Lower lobe of right lung (tissue), 2 donors: Measurements from ENCODE around the gene ICA1. TPM values are rescaled to one million over a fixed set of nuclear protein-coding genes. Genes with fewer than 3 reads are reported as not detected.
A peak's percentile ranks its signal among the peaks of the same experiment; 100 is the strongest.

Experiments
- ATAC-seq, 2 donors: fragments of 200-7000 bp; cut with Tn5 transposase; one replicate each; pipeline ENCODE4 v1.9.1; 2020 to 2022; ENCODE audit warnings: mild to moderate bottlenecking in 2 of 2, moderate library complexity in 2 of 2
- DNase-seq: peaks from one replicate; pipeline ENCODE4 v3.0.0-alpha.2; 2020
- H3K27ac ChIP-seq: fragments of 200-600 bp; one replicate; pipeline ENCODE4 v1.8.0; 2022
- H3K27me3 ChIP-seq: fragments of 200-600 bp; one replicate; pipeline ENCODE4 v1.8.0; 2022; ENCODE audit warnings: low read depth
- H3K36me3 ChIP-seq: fragments of 200-600 bp; one replicate; pipeline ENCODE4 v1.8.0; 2022; ENCODE audit warnings: mild to moderate bottlenecking
- H3K4me1 ChIP-seq: fragments of 200-600 bp; one replicate; pipeline ENCODE4 v1.8.0; 2022
- H3K4me3 ChIP-seq: fragments of 200-600 bp; one replicate; pipeline ENCODE4 v1.8.0; 2022; ENCODE audit warnings: mild to moderate bottlenecking
- H3K9me3 ChIP-seq: fragments of 200-600 bp; one replicate; pipeline ENCODE4 v1.8.0; 2022
- CTCF ChIP-seq: fragments of 200-600 bp; IDR thresholded peaks from one replicate; pipeline ENCODE4 v1.8.0; 2022; ENCODE audit warnings: antibody characterized with exemption, mild to moderate bottlenecking
- intact Hi-C: fragments of 100-400 bp; cut with DNase I; formaldehyde crosslinking; loops from one replicate; pipeline ENCODE4 v1.11.0; 2022
- total RNA-seq: library from RNA; stranded (reverse); fragmentation: NEBNext Ultra II Directional; extraction: Animal tissue kit (Norgen Biotek cat#: 25700); gene quantifications from one replicate; pipeline ENCODE4 v1.2.1, GENCODE V29; 2021
- donor health status: DM: no; HTN: yes; CAD: no; lungs with severe emphysema.

The ICA1 gene
- total RNA-seq, 1 donor from 2014 or later = 19.5 TPM

DNA sequence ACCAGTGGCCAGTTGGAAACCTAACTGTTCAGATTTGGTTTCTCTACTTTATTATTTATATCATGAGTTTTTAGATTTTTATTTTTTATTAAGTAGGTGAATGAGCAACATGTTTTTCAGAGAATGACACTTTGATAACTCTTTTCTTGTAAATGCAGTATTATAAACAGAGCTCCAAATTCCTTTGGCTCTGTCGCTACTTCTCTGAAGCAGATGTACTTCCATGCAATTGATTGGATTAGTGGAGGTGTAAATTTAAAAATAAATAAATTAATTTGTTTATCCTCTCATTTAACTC is 34.3 kb upstream of the ICA1 start:
- ATAC-seq (no peak), DNase-seq (no peak)
- Histone ChIP-seq H3K27me3 (no peaks in the 10 kb centered on the region), H3K36me3 (no peaks in the 10 kb centered on the region), H3K9me3 (no peaks in the 10 kb centered on the region), H3K27ac (no peak overlapping the region), H3K4me3 (no peak overlapping the region), H3K4me1 (no peaks in the 10 kb centered on the region)
- TF ChIP-seq CTCF = no peak
- intact Hi-C loops = no loop called here

DNA sequence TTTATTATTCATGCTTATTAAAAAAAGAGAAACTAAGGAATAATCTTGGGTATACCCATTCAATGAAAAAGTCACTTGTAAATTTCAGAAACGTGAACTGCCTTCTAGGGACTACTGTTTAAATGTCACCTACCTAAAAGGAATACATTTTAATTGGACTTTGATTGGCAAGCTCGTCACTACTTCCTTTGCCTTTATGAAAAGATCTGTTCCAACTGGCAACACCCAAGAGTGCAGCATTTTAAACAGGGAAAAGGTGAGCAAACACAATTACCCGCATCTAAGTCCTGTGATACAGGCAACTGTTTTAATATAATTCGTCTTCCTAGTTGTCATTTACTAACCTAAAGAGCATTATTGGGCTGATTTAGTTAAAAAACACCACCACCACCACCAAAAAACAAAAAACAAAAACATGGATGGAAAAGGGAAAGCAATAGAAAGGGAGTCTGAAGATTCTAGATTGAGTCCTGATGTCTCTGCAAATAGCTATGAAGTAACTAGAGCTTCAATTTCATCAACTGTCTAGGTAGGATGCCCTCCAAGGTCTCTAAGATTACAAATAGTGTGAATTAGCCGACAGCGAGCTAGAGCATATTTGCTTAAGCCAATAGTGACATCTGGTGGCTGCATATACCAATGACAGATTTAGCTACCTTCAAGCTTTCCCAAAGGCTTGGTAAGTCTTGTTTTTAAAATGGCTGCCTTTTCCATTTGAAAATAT is 33.8 kb upstream of the ICA1 start:
- Histone ChIP-seq H3K4me3 (no peak overlapping the region), H3K9me3 (no peaks in the 10 kb centered on the region), H3K4me1 (no peaks in the 10 kb centered on the region), H3K27me3 (no peaks in the 10 kb centered on the region), H3K36me3 (no peaks in the 10 kb centered on the region), H3K27ac (no peak overlapping the region)
- intact Hi-C loops = no loop called here
- no peak for DNase-seq
- peak; percentile 94 to 96 for ATAC-seq
- peak; percentile 79 for TF ChIP-seq CTCF

- Histone ChIP-seq H3K4me3 (no peak overlapping the region), H3K9me3 (no peaks in the 10 kb centered on the region), H3K27me3 (no peaks in the 10 kb centered on the region), H3K27ac (no peak overlapping the region), H3K4me1 (no peaks in the 10 kb centered on the region), H3K36me3 (no peaks in the 10 kb centered on the region)
- DNase-seq = no peak
- no peak for TF ChIP-seq CTCF
- intact Hi-C loops = no loop called here
- ATAC-seq = no peak
Observed at GRCh38 chr7:8291397-8292141, 29.6 kb upstream of the ICA1 start.

DNA sequence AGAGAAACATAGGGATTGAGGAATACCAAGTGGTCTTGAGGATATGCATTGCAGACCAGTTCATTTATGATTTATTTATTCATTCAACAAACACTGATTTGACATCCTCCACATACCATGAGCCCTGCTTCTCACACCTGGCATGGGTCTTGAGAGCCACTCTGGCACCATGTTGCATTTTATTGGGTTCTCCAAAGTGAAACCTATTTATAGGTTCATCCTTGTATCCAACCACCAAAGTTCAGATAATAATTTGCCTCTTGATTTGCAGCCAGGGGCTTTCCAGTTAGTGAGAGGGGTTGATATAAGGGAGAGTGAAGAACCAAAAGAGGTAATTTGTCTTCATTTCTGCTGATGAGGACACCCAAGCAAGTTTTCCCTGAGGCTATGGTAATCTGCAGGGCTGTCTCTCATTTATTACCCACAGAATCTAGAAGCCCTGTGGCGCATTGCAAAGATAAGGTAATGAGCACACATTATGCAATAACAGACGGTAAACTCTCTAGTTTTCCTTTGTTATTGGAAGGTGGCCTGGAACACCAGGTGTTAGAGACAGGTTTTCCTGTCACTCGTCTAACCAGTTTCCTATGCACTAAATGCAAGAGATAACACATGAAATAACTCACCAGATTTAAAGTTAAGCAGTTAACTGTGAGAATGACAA is 28.8 kb upstream of the ICA1 start:
- intact Hi-C loops = no loop called here
- H3K9me3 ChIP-seq = no peaks in the 10 kb centered on the region
- no peak overlapping the region for H3K27ac ChIP-seq
- ATAC-seq = peak; percentile 43 to 69
- TF ChIP-seq CTCF = no peak
- H3K4me1 ChIP-seq = no peaks in the 10 kb centered on the region
- no peaks in the 10 kb centered on the region for H3K36me3 ChIP-seq
- H3K27me3 ChIP-seq = no peaks in the 10 kb centered on the region
- no peak overlapping the region for H3K4me3 ChIP-seq
- DNase-seq = no peak

DNA sequence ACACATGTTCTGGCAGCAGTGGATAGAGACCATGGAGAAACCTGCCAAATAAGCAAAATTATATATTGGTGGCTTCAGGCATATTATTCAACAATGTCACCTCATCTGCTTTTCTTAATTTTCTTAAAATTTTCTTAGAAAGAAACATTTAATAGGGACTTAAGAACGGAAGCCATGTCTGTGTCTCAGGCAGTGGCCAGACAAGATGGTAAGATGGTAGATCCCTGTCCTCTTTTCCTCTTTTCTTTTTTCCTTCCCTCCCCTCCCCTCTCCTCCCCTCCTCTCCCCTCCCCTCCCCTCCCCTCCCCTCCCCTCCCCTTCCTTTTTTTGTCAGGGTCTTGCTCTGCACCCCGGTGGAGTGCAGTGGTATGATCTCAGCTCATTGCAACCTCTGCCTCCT is 24.2 kb upstream of the ICA1 start:
- ATAC-seq (no peak), DNase-seq (no peak)
- Histone ChIP-seq H3K27me3 (no peaks in the 10 kb centered on the region), H3K4me1 (no peaks in the 10 kb centered on the region), H3K27ac (no peak overlapping the region), H3K4me3 (no peak overlapping the region), H3K36me3 (no peaks in the 10 kb centered on the region), H3K9me3 (no peaks in the 10 kb centered on the region)
- TF ChIP-seq CTCF = no peak
- intact Hi-C loops = no loop called here
